NCI-H82 treated with DMSO at 0.1 percent for 48 hours (cell line): ENCODE results near the gene ZNF26.
A peak's percentile ranks its signal among the peaks of the same experiment; 100 is the strongest.
"Not testable (repeated sequence)": the region's sequence is repeated elsewhere in the genome, so short reads cannot be mapped to it uniquely, and the experiment has no call there.

Experiments used
- DNase-seq: peaks from one replicate; lab custom pipeline; 2025; ENCODE audit not compliant: unreplicated experiment; lab: John Stamatoyannopoulos, UW

ZNF26 gene

DNA sequence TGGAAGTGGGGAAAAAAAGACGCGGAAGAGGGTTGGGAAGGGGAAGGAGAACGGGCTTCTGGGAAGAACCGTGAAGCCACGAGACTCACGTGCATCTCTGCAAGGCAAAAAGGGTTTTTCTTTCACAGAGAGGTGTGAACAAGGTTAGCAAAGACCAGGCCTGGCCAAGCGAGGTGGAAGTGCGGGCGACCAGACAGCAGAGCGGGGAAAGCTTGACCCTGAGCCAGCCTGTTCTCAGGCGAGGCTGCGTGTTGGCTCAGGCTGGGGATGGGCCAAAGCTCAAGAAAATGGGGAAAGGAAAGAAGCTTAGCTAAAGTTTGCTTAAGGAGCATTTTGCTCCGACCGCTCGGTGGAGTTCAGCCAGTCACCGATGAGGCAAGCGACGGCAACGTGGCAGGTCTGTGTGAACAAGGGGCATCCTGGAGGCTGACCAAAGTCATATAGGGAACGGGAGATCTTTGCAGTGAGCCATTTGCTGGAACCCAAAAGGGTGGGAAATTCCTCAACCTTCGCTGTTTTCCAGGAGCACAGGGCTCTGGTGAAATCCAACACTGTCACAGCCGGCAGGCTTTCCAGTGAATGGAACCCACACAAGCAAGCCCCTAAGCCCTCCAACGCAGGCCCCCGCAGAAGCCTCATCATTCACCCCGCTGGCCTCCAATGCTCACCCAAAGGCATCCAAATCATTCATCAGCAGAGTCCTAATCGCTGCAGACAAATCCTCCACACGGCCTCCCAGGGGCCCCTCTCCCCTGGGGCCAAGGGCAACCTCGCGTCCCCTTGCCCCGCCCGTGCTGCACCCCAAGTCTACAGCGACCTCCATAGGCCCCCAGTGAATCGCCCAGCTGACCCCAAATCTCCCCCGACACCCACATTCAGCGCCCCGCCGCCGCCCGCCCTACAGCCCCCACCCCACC, 30.8 kb upstream of the ZNF26 start:
- peak; percentile 41 for DNase-seq

GRCh38 chr12:132956011-132956788, 30.0 kb upstream of the ZNF26 start, which contains the start of gene ZNF605:
TSS of gene ZNF605 (minus strand) at chr12:132956306. CDS start at chr12:132945635, 10,671 bp downstream.
- peak; percentile 70 for DNase-seq

DNA sequence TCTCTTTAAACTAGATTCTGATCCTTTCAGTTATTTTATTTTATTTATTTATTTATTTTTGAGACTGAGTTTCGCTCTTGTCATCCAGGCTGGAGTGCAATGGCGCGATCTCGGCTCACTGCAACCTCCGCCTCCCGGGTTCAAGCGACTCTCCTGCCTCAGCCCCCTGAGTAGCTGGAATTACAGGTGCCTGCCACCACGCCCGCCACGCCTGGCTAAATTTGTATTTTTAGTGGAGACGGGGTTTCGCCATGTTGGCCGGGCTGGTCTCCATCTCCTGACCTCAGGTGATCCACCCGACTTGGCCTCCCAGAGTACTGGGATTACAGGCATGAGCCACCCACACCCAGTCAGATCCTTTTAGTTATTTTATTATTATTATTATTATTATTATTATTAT, 24.4 kb upstream of the ZNF26 start:
- not testable (repeated sequence) for DNase-seq

DNA sequence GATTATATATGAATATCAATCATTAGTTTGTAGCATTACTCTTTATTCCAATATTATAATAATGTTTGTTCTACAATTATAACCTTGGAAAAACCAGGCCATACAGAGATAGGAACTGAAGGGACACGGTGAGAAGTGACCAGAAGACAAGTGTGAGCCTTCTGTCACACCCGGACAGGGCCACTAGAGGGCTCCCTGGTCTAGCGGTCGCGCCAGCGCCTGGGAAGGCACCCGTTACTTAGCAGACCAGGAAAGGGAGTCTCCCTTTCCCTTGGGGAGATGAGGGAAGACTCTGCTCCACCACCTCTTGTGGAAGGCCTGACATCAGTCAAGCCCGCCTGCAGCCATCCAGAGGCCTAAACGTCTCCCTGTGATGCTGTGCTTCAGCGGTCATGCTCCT, 22.2 kb upstream of the ZNF26 start:
- not testable (repeated sequence) for DNase-seq

- no peak for DNase-seq
These were observed 20.4 kb upstream of the ZNF26 start for GRCh38 chr12:132965796-132966195.

DNA sequence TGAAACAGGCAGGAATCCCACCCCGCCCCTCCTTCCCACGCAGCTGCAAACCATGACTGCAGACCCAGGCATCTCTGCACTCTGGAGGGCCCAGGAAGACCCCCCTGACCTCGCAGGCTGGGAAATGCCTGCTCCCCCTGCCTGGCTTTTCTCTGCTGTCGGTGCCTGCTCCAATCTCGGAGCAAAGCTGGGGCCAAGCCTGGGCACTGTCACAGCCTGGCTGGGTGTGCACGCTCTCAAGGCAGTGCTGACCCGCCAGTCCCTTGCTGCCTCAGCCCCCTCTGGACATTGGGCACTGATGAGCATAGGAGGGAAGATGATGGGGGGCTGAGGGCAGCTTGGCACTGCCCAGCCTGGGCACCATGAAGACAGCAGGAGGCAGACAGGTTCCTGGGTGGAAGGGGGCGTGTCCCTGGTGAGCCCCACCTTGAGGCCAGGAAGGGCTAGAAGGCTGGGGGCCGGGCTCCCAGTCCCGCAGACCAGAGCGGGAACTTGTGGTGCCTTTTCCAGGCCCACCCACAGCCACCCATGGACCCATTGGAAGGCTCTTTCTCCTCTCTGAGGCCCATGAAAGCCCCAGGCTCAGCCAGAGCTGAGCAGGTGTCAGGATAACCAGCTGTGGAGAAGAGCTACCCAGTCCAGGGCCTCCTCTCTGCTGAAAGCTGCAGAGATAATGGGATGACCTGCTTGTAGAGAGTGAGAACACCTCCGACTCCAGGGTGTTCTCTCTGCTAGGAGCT, 19.3 kb upstream of the ZNF26 start:
- no peak for DNase-seq

DNA sequence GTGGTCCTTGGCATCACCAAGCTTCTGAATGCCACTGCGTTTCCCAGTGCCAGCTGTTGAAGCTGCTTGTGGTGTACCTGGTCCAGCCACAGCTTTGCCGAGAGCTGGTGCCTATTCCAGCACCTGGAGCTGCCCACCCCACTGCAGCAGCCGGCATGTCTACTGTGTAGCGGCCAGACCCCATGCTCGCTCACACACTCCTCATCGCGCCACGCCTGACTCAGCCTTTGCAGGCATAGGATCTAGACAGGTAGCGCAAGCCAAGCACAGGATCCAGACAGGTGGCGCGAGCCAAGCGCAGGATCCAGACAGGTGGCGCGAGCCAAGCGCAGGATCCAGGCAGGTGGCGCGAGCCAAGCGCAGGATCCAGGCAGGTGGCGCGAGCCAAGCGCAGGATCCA, 18.4 kb upstream of the ZNF26 start:
- no peak for DNase-seq

DNA sequence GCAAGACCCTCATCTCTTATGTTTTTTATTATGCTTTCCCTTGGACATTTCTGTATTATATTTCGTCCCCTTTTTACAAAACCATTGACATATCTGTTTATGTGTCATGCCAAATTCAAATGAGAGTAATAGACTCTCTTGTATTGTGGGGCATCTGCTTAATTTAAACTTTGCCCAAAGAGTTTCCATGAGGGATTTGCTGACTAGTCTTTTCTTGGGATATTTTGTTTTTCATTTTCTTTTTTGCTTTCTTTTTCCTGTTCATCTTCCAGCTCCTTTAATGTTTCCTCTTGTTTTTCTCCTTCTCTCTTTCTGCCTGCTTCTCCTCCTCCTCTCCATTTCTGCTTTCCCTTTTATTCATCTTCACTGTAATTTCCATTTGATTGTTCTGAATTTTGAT, 13.8 kb upstream of the ZNF26 start:
- DNase-seq = no peak

DNA sequence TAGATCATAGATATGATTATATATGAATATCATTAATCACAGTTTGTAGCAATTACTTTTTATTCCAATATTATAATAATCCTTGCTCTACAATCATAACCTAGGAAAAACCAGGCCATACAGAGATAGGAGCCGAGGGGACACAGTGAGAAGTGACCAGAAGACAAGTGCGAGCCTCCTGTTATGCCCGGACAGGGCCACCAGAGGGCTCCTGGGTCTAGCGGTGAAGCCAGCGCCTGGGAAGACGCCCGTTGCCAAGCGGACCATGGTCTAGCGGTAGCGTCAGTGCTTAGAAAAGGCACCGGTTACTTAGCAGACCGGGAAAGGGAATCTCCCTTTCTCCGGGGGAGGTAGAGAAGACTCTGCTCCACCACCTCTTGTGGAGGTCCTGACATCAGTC, 9.3 kb upstream of the ZNF26 start:
- DNase-seq = peak; percentile 4

GRCh38 chr12:132986885-132987225, 688 bp downstream of the ZNF26 start:
- no peak for DNase-seq

DNA sequence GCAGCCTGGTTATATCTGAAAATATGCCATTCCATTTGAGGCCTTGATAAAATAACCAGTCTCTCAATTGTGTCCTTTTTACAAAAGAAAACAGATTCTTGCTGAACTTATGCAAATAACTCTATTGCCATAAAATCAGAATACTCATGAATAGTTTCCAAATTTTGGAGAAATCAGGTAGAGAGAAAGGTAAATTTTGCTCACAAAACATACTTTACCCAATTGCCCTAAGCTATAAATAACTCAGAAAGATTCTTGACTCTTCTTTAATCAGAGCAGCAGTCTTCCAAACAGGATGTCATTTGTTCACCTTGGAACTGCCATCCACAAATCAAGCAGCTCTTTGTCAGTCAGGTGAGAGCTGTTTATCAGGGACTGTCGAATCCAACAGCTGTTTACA, 12.6 kb downstream of the ZNF26 start:
- no peak for DNase-seq

- DNase-seq = no peak
These were observed 24.6 kb downstream of the ZNF26 start for GRCh38 chr12:133010657-133011297.

GRCh38 chr12:133023566-133023965, 37.4 kb downstream of the ZNF26 start:
- no peak for DNase-seq

GRCh38 chr12:133026996-133027395, 40.8 kb downstream of the ZNF26 start:
- DNase-seq = no peak

DNA sequence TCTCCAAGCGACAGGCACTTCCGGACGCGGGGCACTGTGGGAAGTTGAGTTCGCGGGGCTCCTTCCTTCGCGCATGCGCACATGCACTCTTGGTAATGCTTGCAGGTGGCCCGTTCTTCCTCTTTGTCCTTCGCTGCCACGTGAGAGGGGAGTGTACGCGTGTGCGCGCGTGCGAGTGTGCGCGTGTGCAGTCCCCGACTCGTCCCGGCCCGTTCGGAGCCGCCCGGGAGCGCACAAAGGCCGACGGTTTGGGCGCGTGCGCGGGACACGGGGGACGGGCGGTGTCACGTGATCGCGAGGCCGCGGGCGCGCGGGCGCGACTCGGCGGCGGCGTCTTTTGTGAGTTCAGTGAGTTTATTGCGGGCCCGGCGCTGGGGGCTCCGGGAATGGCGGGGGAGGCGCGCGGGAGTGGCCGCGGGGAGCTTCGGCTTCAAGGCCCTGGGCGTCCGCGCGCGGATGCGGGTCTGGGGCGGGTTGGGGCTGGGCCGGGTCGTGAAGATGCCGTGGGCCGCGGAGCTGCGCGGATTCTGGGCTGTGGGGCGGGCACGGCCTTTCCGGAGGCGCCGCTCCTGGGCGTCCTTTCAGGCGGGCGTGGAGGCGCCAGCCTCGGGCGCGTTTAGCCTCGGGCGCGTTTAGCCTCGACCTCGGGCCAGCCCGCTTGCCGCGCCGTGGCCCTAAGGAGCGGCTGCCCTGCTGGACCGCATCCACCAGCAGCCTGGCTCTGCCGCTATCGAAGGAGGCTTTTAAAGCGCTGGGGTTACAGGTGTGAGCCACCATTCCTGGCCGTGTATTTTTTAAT, 51.2 kb downstream of the ZNF26 start, which contains the start of gene ZNF84:
TSS of gene ZNF84 (plus strand) at position 303 of the 799 bp plus-strand sequence. CDS start 3,959 bp downstream, outside the sequence.
- DNase-seq = peak; percentile 84

- no peak for DNase-seq
These were observed 52.0 kb downstream of the ZNF26 start for GRCh38 chr12:133038118-133038709.

DNA sequence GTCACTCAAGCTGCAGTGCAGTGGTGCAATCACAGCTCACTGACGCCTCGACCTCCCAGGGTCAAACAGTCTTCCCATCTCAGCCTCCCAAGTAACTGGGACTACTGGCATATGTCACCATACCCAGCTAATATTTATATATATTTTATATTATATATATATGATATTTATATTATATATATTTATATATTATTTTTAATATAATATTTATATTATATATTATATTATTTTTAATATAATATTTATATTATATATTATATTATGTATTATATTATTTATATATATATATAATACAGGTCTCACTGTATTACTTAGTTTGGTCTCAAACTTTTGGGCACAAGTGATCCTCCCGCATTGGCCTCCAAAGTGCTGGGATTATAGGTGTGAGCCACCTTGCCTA, 60.5 kb downstream of the ZNF26 start:
- no peak for DNase-seq

- DNase-seq = no peak
These were observed 71.3 kb downstream of the ZNF26 start for GRCh38 chr12:133057446-133057845.
